Adrenal gland (tissue), 12 donors: ENCODE data around the gene GCSAM. TPM values are rescaled to one million over a fixed set of nuclear protein-coding genes. Genes with fewer than 3 reads are reported as not detected.

ENCODE experiments used
- DNase-seq, 7 donors: peaks; one replicate each; pipeline ENCODE4 v3.0.0-alpha.2; 2019 to 2020
- H3K27ac ChIP-seq, 5 donors: fragments of 200-600 bp; sonication (generic) in 4 of 5; 1 replicate in 3 of 5; 2 replicates in 2 of 5; pipeline versions ENCODE4 v1.5.1 to v1.8.0; 2016 to 2020; ENCODE audit warnings: mild to moderate bottlenecking in 1 of 5
- H3K27me3 ChIP-seq: fragments of 200-600 bp; 2 replicates; pipeline ENCODE4 v1.8.0; 2021
- H3K36me3 ChIP-seq, 2 donors: fragments of 200-600 bp; replicated peaks in 1 of 2; 1 replicate in 1 of 2; 2 replicates in 1 of 2; pipeline versions ENCODE4 v1.5.1 to v1.8.0; 2018 to 2022
- H3K4me1 ChIP-seq, 2 donors: fragments of 200-600 bp; replicated peaks in 1 of 2; 1 replicate in 1 of 2; 2 replicates in 1 of 2; pipeline versions ENCODE4 v1.5.1 to v1.8.0; 2018 to 2021
- H3K4me3 ChIP-seq, 4 donors: fragments of 200-600 bp; sonication (generic) in 3 of 4; one replicate each; pipeline ENCODE4 v1.5.1; 2016 to 2018
- H3K9me3 ChIP-seq, 3 donors: fragments of 200-600 bp; sonication (generic) in 1 of 3; replicated peaks in 1 of 3; 1 replicate in 2 of 3; 2 replicates in 1 of 3; pipeline versions ENCODE4 v1.5.1 to v1.8.0; 2016 to 2021
- POLR2A ChIP-seq, 2 donors: fragments of 450-650 bp; IDR thresholded peaks; one replicate each; pipeline ENCODE4 v1.6.1; 2017; ENCODE audit warnings: antibody characterized with exemption in 2 of 2, mild to moderate bottlenecking in 2 of 2, moderate library complexity in 1 of 2
- WGBS, 4 donors: extraction: QIAGEN DNeasy Blood & Tissue Kit in 2 of 4; methylation state at CpG; one replicate each; pipeline versions ENCODE4 v1.1.5 to v1.1.7; 2013 to 2017; 5-methylcytosine and 5-hydroxymethylcytosine counted together
- intact Hi-C, 2 donors: fragments of 100-400 bp; cut with DNase I; formaldehyde crosslinking; loops; one replicate each; pipeline versions ENCODE4 v1.14.1 to v1.15.0; 2022 to 2023
- polyA plus RNA-seq, 3 donors: library from polyadenylated mRNA; stranded (reverse); fragments of 200-250 nt in 2 of 3; fragments of 350-450 nt in 1 of 3; fragmentation: Illumina TruSeq in 1 of 3; extraction: RNeasy Lipid Tissue Mini Kit (QIAGEN cat#74804) in 1 of 3; gene quantifications; one replicate each; pipeline ENCODE4 v1.2.3, GENCODE V29; 2013 to 2014
- total RNA-seq, 9 donors: library from RNA; depleted of rRNA in 4 of 9; stranded (reverse); fragments of >200 nt in 4 of 9; fragments of 120-200 nt in 1 of 9; fragmentation: NEBNext Ultra II Directional in 1 of 9; extraction: Animal tissue kit (Norgen Biotek cat#: 25700) in 1 of 9; gene quantifications; one replicate each; pipeline versions ENCODE4 v1.1.0 to v1.2.4, GENCODE V29; 2013 to 2023
- TF ChIP-seq, protein P1 (sequence below), 6 experiments: fragments of 450-650 bp in 4 of 6; fragments of 200-600 bp in 2 of 6; sonication (generic) in 1 of 6; IDR thresholded peaks; 1 replicate in 5 of 6; 2 replicates in 1 of 6; pipeline versions ENCODE4 v1.5.1 to v1.8.0; 2016 to 2021; ENCODE audit warnings: antibody characterized with exemption in 6 of 6, mild to moderate bottlenecking in 2 of 6, moderate library complexity in 1 of 6
- donor health status: healthy with polysubstance abuse.
- donor health status: Bipolar disorder and iron deficiency.
- donor health status: DM: yes; HTN: yes; CAD: no.
- donor health status: DM: no; HTN: no; CAD: no.
- donor health status: DM: no; HTN: no; CAD: no.
- donor health status: DM: yes; HTN: yes; CAD: no.

The GCSAM gene
- total and polyA plus RNA-seq, 12 donors: 0.07 to 1.8 (median 0.26) TPM; not detected in 5

DNA sequence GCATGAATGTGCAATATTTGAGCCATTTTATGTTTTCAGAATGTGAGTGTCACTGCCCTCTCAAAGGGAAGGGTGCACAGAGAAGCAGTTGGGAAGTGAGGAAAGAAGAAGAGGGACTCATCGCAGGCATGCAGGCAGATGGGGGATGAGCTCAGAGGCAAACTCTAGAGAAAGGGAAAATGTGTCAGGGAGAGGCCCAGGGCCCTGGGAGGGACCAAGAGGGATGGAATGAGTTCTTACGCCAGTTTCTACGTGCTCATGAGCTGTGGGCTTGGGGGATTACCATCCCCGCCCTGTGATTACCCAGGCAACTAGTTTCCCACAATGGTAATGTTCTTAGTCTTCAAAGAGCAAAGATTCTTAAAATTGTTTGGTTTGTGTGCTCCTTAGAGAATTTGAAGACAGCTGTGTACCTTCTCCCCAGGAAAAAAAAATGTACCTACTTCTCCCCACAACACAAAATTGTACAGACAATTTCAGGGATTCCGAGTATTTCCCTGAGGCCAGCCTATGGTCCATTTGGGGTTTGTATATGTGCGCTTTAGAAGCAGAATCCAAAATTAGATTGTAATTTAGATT, 17.8 kb downstream of the GCSAM start:
- Histone ChIP-seq H3K4me1 (peaks cover 0 to 5% of the 10 kb centered on the region in 2 donors), H3K27ac (no peak overlapping the region), H3K36me3 (no peaks in the 10 kb centered on the region), H3K9me3 (no peaks in the 10 kb centered on the region), H3K27me3 (no peaks in the 10 kb centered on the region), H3K4me3 (no peak overlapping the region)
- intact Hi-C loops: loop anchor here in 1 of 2 donors (10.0 kb wide), 1 partner anchor 410 kb away; no protein-coding TSS in a partner anchor
- DNase-seq: no peak
- 87 to 93% (median 91%) methylated on average over 6 of the region's 6 CpGs for WGBS, 4 donors
- TF ChIP-seq, protein P1, sequence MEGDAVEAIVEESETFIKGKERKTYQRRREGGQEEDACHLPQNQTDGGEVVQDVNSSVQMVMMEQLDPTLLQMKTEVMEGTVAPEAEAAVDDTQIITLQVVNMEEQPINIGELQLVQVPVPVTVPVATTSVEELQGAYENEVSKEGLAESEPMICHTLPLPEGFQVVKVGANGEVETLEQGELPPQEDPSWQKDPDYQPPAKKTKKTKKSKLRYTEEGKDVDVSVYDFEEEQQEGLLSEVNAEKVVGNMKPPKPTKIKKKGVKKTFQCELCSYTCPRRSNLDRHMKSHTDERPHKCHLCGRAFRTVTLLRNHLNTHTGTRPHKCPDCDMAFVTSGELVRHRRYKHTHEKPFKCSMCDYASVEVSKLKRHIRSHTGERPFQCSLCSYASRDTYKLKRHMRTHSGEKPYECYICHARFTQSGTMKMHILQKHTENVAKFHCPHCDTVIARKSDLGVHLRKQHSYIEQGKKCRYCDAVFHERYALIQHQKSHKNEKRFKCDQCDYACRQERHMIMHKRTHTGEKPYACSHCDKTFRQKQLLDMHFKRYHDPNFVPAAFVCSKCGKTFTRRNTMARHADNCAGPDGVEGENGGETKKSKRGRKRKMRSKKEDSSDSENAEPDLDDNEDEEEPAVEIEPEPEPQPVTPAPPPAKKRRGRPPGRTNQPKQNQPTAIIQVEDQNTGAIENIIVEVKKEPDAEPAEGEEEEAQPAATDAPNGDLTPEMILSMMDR (IDR thresholded peaks at IDR 0.05): no peak
- no peak for TF ChIP-seq POLR2A (IDR thresholded peaks at IDR 0.05)

GRCh38 chr3:112114576-112115160, 18.4 kb downstream of the GCSAM start:
- Histone ChIP-seq H3K4me3 (no peak overlapping the region), H3K9me3 (no peaks in the 10 kb centered on the region), H3K4me1 (peaks cover 0 to 5% of the 10 kb centered on the region in 2 donors), H3K36me3 (no peaks in the 10 kb centered on the region), H3K27me3 (no peaks in the 10 kb centered on the region), H3K27ac (no peak overlapping the region)
- TF ChIP-seq POLR2A (IDR thresholded peaks at IDR 0.05): no peak
- TF ChIP-seq, protein P1 (IDR thresholded peaks at IDR 0.05): no peak
- intact Hi-C loops: loop anchor here in 1 of 2 donors (10.0 kb wide), 1 partner anchor 410 kb away; no protein-coding TSS in a partner anchor
- WGBS, 4 donors: 93 to 98% (median 95%) methylated on average over 6 of the region's 6 CpGs
- DNase-seq: no peak

DNA sequence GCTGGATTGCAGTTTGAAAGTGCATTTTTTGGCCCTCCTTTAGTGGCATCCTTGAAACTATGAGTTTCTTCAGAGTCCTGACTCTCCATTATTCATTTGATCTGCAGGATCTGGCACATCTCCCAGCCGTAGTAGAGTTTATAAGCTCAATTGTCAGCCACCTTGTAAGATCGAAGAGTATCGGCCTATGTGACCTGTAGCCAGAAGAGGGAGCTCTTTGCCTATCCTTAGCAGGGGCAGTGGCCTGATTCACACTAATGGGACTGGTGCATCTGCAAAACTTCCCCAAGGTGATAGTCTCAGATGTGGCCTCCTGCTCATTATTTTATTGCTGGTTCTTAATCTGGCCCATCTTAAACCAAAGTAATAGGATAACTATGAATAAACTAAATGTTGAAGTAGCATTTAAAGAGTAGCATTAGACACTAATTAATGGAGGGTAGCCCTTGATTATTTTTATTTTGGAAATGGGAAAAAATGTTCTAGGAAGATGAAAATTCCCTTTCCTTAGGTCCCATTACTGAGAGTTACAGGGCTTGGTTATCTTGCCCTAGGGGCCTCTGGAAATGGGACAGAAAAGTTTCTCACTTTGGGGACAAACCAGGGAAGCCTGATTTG, 21.2 kb downstream of the GCSAM start:
- Histone ChIP-seq H3K27ac (no peak overlapping the region), H3K4me1 (peaks cover 0 to 5% of the 10 kb centered on the region in 2 donors), H3K36me3 (no peaks in the 10 kb centered on the region), H3K27me3 (no peaks in the 10 kb centered on the region), H3K4me3 (no peak overlapping the region), H3K9me3 (no peaks in the 10 kb centered on the region)
- intact Hi-C loops: loop anchor here in 1 of 2 donors (10.0 kb wide), 1 partner anchor 413 kb away; no protein-coding TSS in a partner anchor
- 11 to 19% (median 15%) methylated on average over 3 of the region's 3 CpGs for WGBS, 4 donors
- no peak for TF ChIP-seq POLR2A (IDR thresholded peaks at IDR 0.05)
- TF ChIP-seq, protein P1 (IDR thresholded peaks at IDR 0.05): peak; percentile 47 to 74 (median 69)
- peak; percentile 67 to 88 (median 75) for DNase-seq

- Histone ChIP-seq H3K9me3 (no peaks in the 10 kb centered on the region), H3K27me3 (no peaks in the 10 kb centered on the region), H3K27ac (no peak overlapping the region), H3K4me3 (no peak overlapping the region), H3K36me3 (no peaks in the 10 kb centered on the region), H3K4me1 (no peaks in the 10 kb centered on the region)
- WGBS, 4 donors: 76 to 86% (median 78%) methylated on average over 5 of the region's 5 CpGs
- intact Hi-C loops: no loop called here
- DNase-seq: no peak
- TF ChIP-seq, protein P1 (IDR thresholded peaks at IDR 0.05): no peak
- no peak for TF ChIP-seq POLR2A (IDR thresholded peaks at IDR 0.05)
Measured at GRCh38 chr3:112109322-112109721, 23.7 kb downstream of the GCSAM start.
